Liver (tissue), 9 donors: ENCODE results near the gene KCNS3. TPM values are rescaled to one million over a fixed set of nuclear protein-coding genes. Genes with fewer than 3 reads are reported as not detected.

Experiments
- DNase-seq: peaks from one replicate; pipeline ENCODE4 v3.0.0-alpha.2; 2017; ENCODE audit warnings: low spot score
- H3K27ac ChIP-seq, 2 donors: one replicate each; pipeline ENCODE4 v1.7.0; 2013; ENCODE audit warnings: inconsistent platforms in 2 of 2, low read length in 2 of 2, control low read depth in 1 of 2, low read depth in 1 of 2, mild to moderate bottlenecking in 1 of 2
- H3K27me3 ChIP-seq, 4 donors: one replicate each; pipeline versions ENCODE4 v1.6.1 to v1.7.0; 2013; ENCODE audit warnings: low read length in 3 of 4, inconsistent platforms in 1 of 4, mild to moderate bottlenecking in 1 of 4, moderate library complexity in 1 of 4; ENCODE audit not compliant: control insufficient read depth in 4 of 4, insufficient read depth in 4 of 4
- H3K36me3 ChIP-seq, 4 donors: one replicate each; pipeline versions ENCODE4 v1.6.1 to v1.7.0; 2013; ENCODE audit warnings: low read length in 3 of 4, mild to moderate bottlenecking in 3 of 4, low read depth in 1 of 4, moderate library complexity in 1 of 4; ENCODE audit not compliant: control insufficient read depth in 4 of 4, insufficient read depth in 3 of 4
- H3K4me1 ChIP-seq, 4 donors: one replicate each; pipeline versions ENCODE4 v1.6.1 to v1.7.0; 2013; ENCODE audit warnings: low read length in 3 of 4, mild to moderate bottlenecking in 3 of 4, moderate library complexity in 1 of 4; ENCODE audit not compliant: control insufficient read depth in 4 of 4, insufficient read depth in 4 of 4
- H3K4me3 ChIP-seq, 3 donors: one replicate each; pipeline versions ENCODE4 v1.6.1 to v1.7.0; 2013; ENCODE audit warnings: low read length in 3 of 3, control low read depth in 1 of 3, low read depth in 1 of 3, mild to moderate bottlenecking in 1 of 3
- H3K9ac ChIP-seq, 2 donors: one replicate each; pipeline ENCODE4 v1.7.0; 2013; ENCODE audit warnings: low read length in 2 of 2, mild to moderate bottlenecking in 2 of 2, moderate library complexity in 2 of 2, control low read depth in 1 of 2, low read depth in 1 of 2
- H3K9me3 ChIP-seq, 4 donors: one replicate each; pipeline versions ENCODE4 v1.6.1 to v1.7.0; 2013; ENCODE audit warnings: low read length in 3 of 4; ENCODE audit not compliant: control insufficient read depth in 4 of 4
- CTCF ChIP-seq: fragments of 150-350 bp; IDR thresholded peaks from 2 replicates; pipeline ENCODE4 v1.5.1; 2017; ENCODE audit warnings: improper control_type of control experiment, low read depth, low read length; ENCODE audit not compliant: missing input control
- EGR1 ChIP-seq, 2 donors: IDR thresholded peaks; 2 replicates each; pipeline ENCODE4 v1.6.1; 2016 to 2018; ENCODE audit warnings: antibody characterized with exemption in 2 of 2, low read depth in 2 of 2
- FOXA1 ChIP-seq: IDR thresholded peaks from 2 replicates; pipeline ENCODE4 v1.6.1; 2016; ENCODE audit warnings: antibody characterized with exemption
- FOXA2 ChIP-seq: IDR thresholded peaks from 2 replicates; pipeline ENCODE4 v1.6.1; 2016; ENCODE audit warnings: antibody characterized with exemption
- GABPA ChIP-seq, 2 donors: IDR thresholded peaks in 1 of 2; conservative IDR thresholded peaks in 1 of 2; 2 replicates each; pipeline ENCODE4 v1.6.1; 2016; ENCODE audit warnings: antibody characterized with exemption in 2 of 2, mild to moderate bottlenecking in 1 of 2, moderate library complexity in 1 of 2
- HNF4A ChIP-seq, 2 donors: conservative IDR thresholded peaks; 2 replicates each; pipeline ENCODE4 v1.6.1; 2016; ENCODE audit warnings: antibody characterized with exemption in 2 of 2, mild to moderate bottlenecking in 2 of 2
- HNF4G ChIP-seq: IDR thresholded peaks from 2 replicates; pipeline ENCODE4 v1.6.1; 2016; ENCODE audit warnings: antibody characterized with exemption
- JUND ChIP-seq, 2 donors: IDR thresholded peaks; 2 replicates each; pipeline ENCODE4 v1.6.1; 2016; ENCODE audit warnings: antibody characterized with exemption in 2 of 2
- NR2F2 ChIP-seq: IDR thresholded peaks from 2 replicates; pipeline ENCODE4 v1.6.1; 2016; ENCODE audit warnings: antibody characterized with exemption
- RAD21 ChIP-seq, 2 donors: IDR thresholded peaks; 2 replicates each; pipeline ENCODE4 v1.6.1; 2016; ENCODE audit warnings: antibody characterized with exemption in 2 of 2, mild to moderate bottlenecking in 2 of 2
- REST ChIP-seq: IDR thresholded peaks from 2 replicates; pipeline ENCODE4 v1.6.1; 2016; ENCODE audit warnings: antibody characterized with exemption, mild to moderate bottlenecking
- RXRA ChIP-seq, 2 donors: IDR thresholded peaks; 2 replicates each; pipeline ENCODE4 v1.6.1; 2017 to 2018; ENCODE audit warnings: antibody characterized with exemption in 2 of 2, mild to moderate bottlenecking in 1 of 2
- SP1 ChIP-seq: IDR thresholded peaks from 2 replicates; pipeline ENCODE4 v1.6.1; 2018; ENCODE audit warnings: antibody characterized with exemption, mild to moderate bottlenecking
- TAF1 ChIP-seq: conservative IDR thresholded peaks from 2 replicates; pipeline ENCODE4 v1.6.1; 2016; ENCODE audit warnings: antibody characterized with exemption, mild to moderate bottlenecking
- YY1 ChIP-seq: IDR thresholded peaks from 2 replicates; pipeline ENCODE4 v1.6.1; 2016; ENCODE audit warnings: antibody characterized with exemption, mild to moderate bottlenecking
- WGBS: extraction: QIAGEN DNeasy Blood & Tissue Kit; methylation state at CpG from one replicate; pipeline ENCODE4 v1.1.7; 2013; 5-methylcytosine and 5-hydroxymethylcytosine counted together
- polyA plus RNA-seq, 2 donors: library from polyadenylated mRNA; stranded (reverse) in 1 of 2; unstranded in 1 of 2; fragments of 200-250 nt in 1 of 2; fragments of >200 nt in 1 of 2; fragmentation: Nextera tagmentation in 1 of 2; extraction: Ambion mirVana in 1 of 2; gene quantifications; one replicate each; pipeline versions ENCODE4 v1.2.1 to v1.2.3, GENCODE V29; 2013 to 2015
- total RNA-seq, 2 donors: library from RNA; depleted of rRNA; stranded (reverse); fragments of >200 nt; gene quantifications; one replicate each; pipeline ENCODE4 v1.2.3, GENCODE V29; 2014
- TF ChIP-seq, protein P1 (sequence below): IDR thresholded peaks from 2 replicates; pipeline ENCODE4 v1.6.1; 2016; ENCODE audit warnings: antibody characterized with exemption
- TF ChIP-seq, protein P2 (sequence below): IDR thresholded peaks from 2 replicates; pipeline ENCODE4 v1.6.1; 2016; ENCODE audit warnings: antibody characterized with exemption
- TF ChIP-seq, protein P3 (sequence below): IDR thresholded peaks from 2 replicates; pipeline ENCODE4 v1.6.1; 2016; ENCODE audit warnings: antibody characterized with exemption
- donor health status: healthy.
- donor health status: healthy.
- donor health status: healthy.
- donor health status: healthy.
- donor health status: healthy.

Gene KCNS3
- total and polyA plus RNA-seq, 4 donors: 0.56 to 2.8 (median 1.7) TPM

DNA sequence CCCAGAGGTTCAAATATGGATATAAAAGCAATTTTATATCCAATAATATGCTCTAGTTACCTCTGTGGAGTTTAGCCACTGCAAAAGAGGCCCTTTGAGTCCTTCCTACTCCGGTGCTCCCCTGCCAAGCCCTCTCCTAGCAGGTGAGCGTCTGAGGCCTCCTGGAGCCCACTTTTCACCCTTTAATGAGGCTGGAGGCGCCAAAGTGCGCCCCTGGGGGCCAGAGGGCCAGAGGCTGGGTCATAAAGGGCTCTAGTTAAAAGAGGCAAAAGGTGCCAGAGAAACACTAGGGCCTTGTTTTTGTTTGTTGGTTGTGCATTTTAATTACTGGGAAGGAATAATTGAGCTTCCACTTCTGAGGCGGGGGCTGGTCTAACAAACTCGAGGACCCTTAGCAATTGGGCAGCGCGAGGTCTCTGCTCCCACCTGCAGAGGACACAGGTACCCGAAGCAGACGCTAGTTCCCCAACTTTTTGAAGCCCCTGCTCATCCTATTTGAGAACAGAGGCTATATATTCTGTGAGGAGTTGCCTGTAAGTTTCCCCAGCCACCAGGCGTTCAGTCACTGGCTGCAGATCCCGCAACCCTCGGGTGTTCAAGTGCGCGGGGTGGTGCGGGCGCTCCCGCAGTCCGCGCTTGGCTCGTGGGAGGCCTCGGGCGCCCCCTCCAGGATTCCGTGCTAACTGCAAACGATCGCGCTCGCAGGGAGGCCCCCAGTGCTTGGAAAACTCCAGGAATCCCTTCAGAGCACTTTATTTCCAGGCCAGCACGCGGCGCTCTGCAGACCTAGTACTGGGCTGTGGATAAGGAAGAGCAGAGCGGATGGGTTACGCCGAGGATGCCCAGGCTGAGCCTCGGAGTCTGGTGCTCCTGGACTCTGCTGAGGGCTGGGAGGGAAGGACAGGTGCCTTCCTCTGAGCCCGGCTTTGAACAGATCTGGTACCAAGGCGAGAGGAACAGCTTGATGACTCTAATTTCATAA is 48.1 kb upstream of the KCNS3 start:
- Histone ChIP-seq H3K27me3 (no peaks in the 10 kb centered on the region), H3K4me3 (peak overlapping the region in 2 of 3 donors; percentile 8 to 36), H3K4me1 (peaks cover 0 to 11% (median 5%) of the 10 kb centered on the region in 4 donors), H3K36me3 (no peaks in the 10 kb centered on the region), H3K27ac (no peak overlapping the region), H3K9me3 (no peaks in the 10 kb centered on the region), H3K9ac (peak overlapping the region in 1 of 2 donors; percentile 5)
- WGBS: 14% methylated on average over 37 of the region's 37 CpGs
- DNase-seq: peak; percentile 83
- TF ChIP-seq RXRA (IDR thresholded peaks at IDR 0.05) (no peak), RAD21 (IDR thresholded peaks at IDR 0.05) (peak; percentile 86 to 92), CTCF (peak; percentile 81)

GRCh38 chr2:17835516-17835915 is 43.0 kb upstream of the KCNS3 start:
- 60% methylated on average over 2 of the region's 2 CpGs for WGBS
- H3K27me3 ChIP-seq: peaks cover 0 to 3% (median 0%) of the 10 kb centered on the region in 4 donors
- no peak for TF ChIP-seq FOXA1
- no peak for TF ChIP-seq GABPA (IDR thresholded peaks at IDR 0.05 in 1 of 2, conservative IDR thresholded peaks at IDR 0.05 in 1 of 2)
- TF ChIP-seq, protein P1, sequence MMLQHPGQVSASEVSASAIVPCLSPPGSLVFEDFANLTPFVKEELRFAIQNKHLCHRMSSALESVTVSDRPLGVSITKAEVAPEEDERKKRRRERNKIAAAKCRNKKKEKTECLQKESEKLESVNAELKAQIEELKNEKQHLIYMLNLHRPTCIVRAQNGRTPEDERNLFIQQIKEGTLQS: no peak
- no peak for TF ChIP-seq RXRA (IDR thresholded peaks at IDR 0.05)
- no peak for TF ChIP-seq CTCF
- no peak for TF ChIP-seq TAF1
- TF ChIP-seq JUND (IDR thresholded peaks at IDR 0.05): no peak
- TF ChIP-seq, protein P2, sequence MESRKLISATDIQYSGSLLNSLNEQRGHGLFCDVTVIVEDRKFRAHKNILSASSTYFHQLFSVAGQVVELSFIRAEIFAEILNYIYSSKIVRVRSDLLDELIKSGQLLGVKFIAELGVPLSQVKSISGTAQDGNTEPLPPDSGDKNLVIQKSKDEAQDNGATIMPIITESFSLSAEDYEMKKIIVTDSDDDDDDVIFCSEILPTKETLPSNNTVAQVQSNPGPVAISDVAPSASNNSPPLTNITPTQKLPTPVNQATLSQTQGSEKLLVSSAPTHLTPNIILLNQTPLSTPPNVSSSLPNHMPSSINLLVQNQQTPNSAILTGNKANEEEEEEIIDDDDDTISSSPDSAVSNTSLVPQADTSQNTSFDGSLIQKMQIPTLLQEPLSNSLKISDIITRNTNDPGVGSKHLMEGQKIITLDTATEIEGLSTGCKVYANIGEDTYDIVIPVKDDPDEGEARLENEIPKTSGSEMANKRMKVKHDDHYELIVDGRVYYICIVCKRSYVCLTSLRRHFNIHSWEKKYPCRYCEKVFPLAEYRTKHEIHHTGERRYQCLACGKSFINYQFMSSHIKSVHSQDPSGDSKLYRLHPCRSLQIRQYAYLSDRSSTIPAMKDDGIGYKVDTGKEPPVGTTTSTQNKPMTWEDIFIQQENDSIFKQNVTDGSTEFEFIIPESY: no peak
- no peak for TF ChIP-seq EGR1 (IDR thresholded peaks at IDR 0.05; ENCODE audit: low read depth in 2 of 2)
- no peak for TF ChIP-seq SP1
- no peak for TF ChIP-seq NR2F2
- no peak for TF ChIP-seq HNF4A (conservative IDR thresholded peaks at IDR 0.05)
- no peak for TF ChIP-seq HNF4G
- TF ChIP-seq, protein P3, sequence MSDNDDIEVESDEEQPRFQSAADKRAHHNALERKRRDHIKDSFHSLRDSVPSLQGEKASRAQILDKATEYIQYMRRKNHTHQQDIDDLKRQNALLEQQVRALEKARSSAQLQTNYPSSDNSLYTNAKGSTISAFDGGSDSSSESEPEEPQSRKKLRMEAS: no peak
- TF ChIP-seq FOXA2: no peak
- no peak for TF ChIP-seq YY1
- TF ChIP-seq REST: no peak
- TF ChIP-seq RAD21 (IDR thresholded peaks at IDR 0.05): no peak
- H3K9me3 ChIP-seq: no peaks in the 10 kb centered on the region
- H3K4me1 ChIP-seq: peaks cover 0 to 6% (median 3%) of the 10 kb centered on the region in 4 donors
- H3K9ac ChIP-seq: no peak overlapping the region
- no peaks in the 10 kb centered on the region for H3K36me3 ChIP-seq
- H3K4me3 ChIP-seq: no peak overlapping the region
- no peak overlapping the region for H3K27ac ChIP-seq
- DNase-seq: no peak
